ENCODE measurements around the gene CACNA1F.

CACNA1F gene

DNA sequence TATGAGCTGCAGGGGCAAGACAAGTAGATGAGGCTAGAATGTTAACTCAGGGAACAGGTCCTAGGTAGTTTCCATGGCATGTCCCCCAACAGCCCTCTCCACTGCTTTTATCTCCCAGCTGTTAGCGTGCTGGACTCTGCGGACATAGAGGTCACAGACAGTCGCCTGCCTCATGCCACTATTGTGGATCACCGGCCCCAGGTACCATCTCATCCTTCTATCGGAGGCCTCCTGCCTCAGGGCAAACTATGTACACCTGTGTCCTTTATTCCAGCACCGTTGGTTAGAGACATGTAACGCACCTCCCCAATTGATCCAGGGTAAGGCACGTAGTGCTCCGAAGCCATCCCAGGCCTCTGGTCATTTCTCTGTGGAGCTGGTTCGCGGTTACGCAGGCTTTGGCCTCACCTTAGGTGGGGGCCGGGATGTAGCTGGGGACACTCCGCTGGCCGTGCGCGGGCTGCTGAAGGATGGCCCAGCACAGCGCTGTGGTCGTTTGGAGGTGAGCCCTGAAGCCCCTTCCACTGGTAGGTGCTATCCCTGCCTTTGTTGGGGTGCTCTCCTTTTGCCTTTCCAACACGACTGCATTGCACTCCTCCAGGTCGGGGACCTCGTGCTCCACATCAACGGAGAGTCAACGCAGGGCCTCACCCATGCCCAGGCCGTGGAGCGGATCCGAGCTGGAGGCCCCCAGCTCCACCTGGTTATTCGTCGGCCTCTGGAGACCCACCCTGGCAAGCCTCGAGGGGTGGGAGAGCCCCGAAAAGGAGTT, 68.4 kb downstream of the CACNA1F start:
- no peak overlapping the region for H3K9ac ChIP-seq (ENCODE audit: low read depth, low read length, poor library complexity, severe bottlenecking)
- peak overlapping the region; percentile 70 for H3K4me3 ChIP-seq (ENCODE audit: low read length, poor library complexity, severe bottlenecking)
- H3K79me2 ChIP-seq (ENCODE audit: insufficient read depth, low read length) = no peaks in the 10 kb centered on the region
- no peaks in the 10 kb centered on the region for H3K27me3 ChIP-seq (ENCODE audit: insufficient read depth, low read length, poor library complexity, severe bottlenecking)
- no peaks in the 10 kb centered on the region for H4K20me1 ChIP-seq (ENCODE audit: insufficient read depth, low read length, poor library complexity, severe bottlenecking)
- TF ChIP-seq EZH2phosphoT487 (IDR thresholded peaks at IDR 0.05; ENCODE audit: borderline replicate concordance) = no peak
- TF ChIP-seq, protein P1, sequence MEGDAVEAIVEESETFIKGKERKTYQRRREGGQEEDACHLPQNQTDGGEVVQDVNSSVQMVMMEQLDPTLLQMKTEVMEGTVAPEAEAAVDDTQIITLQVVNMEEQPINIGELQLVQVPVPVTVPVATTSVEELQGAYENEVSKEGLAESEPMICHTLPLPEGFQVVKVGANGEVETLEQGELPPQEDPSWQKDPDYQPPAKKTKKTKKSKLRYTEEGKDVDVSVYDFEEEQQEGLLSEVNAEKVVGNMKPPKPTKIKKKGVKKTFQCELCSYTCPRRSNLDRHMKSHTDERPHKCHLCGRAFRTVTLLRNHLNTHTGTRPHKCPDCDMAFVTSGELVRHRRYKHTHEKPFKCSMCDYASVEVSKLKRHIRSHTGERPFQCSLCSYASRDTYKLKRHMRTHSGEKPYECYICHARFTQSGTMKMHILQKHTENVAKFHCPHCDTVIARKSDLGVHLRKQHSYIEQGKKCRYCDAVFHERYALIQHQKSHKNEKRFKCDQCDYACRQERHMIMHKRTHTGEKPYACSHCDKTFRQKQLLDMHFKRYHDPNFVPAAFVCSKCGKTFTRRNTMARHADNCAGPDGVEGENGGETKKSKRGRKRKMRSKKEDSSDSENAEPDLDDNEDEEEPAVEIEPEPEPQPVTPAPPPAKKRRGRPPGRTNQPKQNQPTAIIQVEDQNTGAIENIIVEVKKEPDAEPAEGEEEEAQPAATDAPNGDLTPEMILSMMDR (conservative IDR thresholded peaks at IDR 0.05; ENCODE audit: low read length) = no peak
- H3K4me2 ChIP-seq (ENCODE audit: low read depth, low read length, poor library complexity, severe bottlenecking) = peak overlapping the region; percentile 76
- H3K9me2 ChIP-seq (replicated peaks; ENCODE audit: low read depth, low read length) = no peaks in the 10 kb centered on the region
- peaks cover 8% of the 10 kb centered on the region; the same call in 1 of the 2 replicates for H3F3A ChIP-seq (ENCODE audit: low read depth)
- peaks cover 18% of the 10 kb centered on the region for H3K4me1 ChIP-seq (ENCODE audit: insufficient read depth, low read length, poor library complexity, severe bottlenecking)
- H3K36me3 ChIP-seq (ENCODE audit: insufficient read depth, low read length) = no peaks in the 10 kb centered on the region
- no peaks in the 10 kb centered on the region for H3K9me3 ChIP-seq (ENCODE audit: insufficient read depth, low read depth, low read length)
- no peak overlapping the region for H2AFZ ChIP-seq (ENCODE audit: low read length)

DNA sequence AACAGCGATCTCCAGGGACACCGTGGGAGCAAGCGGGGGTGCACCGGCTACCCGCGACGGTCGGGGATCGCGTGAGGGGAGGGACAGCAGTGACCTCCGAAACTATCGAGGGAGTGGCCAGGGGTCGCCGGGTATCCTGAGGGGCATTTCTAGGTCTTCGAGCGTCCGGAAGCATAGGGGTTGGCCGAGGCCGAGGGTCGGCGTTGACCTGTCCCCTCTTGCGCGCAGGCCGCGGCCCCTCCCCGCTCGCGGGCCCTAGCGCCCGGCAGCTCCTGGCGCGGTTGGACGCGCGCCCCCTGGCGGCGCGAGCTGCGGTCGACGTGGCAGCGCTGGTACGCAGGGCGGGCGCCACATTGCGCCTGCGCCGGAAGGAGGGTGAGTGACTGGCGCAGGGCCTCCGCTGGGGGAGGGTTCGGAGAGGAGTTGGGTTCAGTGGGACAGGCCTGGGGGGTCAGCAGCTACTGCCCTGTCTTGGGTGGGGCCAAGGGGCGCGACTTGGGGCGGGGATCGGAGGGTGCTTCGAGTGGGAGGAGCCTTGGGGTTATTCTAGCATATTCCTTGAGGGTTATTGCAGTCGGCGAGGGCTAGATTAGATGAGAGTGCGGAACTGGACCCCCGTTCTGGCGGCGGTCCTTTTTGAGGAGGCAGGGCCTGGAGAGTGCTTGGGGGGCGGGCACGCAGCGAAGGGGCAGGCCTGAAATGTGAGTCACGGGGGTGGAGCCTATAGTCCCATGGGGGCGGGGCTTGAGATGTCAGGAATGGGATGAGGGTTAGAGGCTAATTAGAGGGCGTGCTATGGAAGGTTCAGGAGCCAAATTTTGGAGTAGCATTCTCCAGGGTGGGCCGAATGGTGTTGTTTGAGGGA, 69.4 kb downstream of the CACNA1F start:
- H3K9ac ChIP-seq (ENCODE audit: low read depth, low read length, poor library complexity, severe bottlenecking) = peak overlapping the region; percentile 79
- H3K4me2 ChIP-seq (ENCODE audit: low read depth, low read length, poor library complexity, severe bottlenecking) = peak overlapping the region; percentile 76
- H3K9me2 ChIP-seq (replicated peaks; ENCODE audit: low read depth, low read length) = no peaks in the 10 kb centered on the region
- no peaks in the 10 kb centered on the region for H3K27me3 ChIP-seq (ENCODE audit: insufficient read depth, low read length, poor library complexity, severe bottlenecking)
- H3K36me3 ChIP-seq (ENCODE audit: insufficient read depth, low read length) = no peaks in the 10 kb centered on the region
- H3K4me1 ChIP-seq (ENCODE audit: insufficient read depth, low read length, poor library complexity, severe bottlenecking) = peaks cover 18% of the 10 kb centered on the region
- no peaks in the 10 kb centered on the region for H3K79me2 ChIP-seq (ENCODE audit: insufficient read depth, low read length)
- TF ChIP-seq, protein P1 (conservative IDR thresholded peaks at IDR 0.05; ENCODE audit: low read length) = peak; percentile 54
- no peak for TF ChIP-seq EZH2phosphoT487 (IDR thresholded peaks at IDR 0.05; ENCODE audit: borderline replicate concordance)
- peaks cover 8% of the 10 kb centered on the region; the same call in 1 of the 2 replicates for H3F3A ChIP-seq (ENCODE audit: low read depth)
- H4K20me1 ChIP-seq (ENCODE audit: insufficient read depth, low read length, poor library complexity, severe bottlenecking) = no peaks in the 10 kb centered on the region
- no peaks in the 10 kb centered on the region for H3K9me3 ChIP-seq (ENCODE audit: insufficient read depth, low read depth, low read length)
- H3K4me3 ChIP-seq (ENCODE audit: low read length, poor library complexity, severe bottlenecking) = peak overlapping the region; percentile 70
- H2AFZ ChIP-seq (ENCODE audit: low read length) = peak overlapping the region; percentile 64; the same call in 1 of the 2 replicates

DNA sequence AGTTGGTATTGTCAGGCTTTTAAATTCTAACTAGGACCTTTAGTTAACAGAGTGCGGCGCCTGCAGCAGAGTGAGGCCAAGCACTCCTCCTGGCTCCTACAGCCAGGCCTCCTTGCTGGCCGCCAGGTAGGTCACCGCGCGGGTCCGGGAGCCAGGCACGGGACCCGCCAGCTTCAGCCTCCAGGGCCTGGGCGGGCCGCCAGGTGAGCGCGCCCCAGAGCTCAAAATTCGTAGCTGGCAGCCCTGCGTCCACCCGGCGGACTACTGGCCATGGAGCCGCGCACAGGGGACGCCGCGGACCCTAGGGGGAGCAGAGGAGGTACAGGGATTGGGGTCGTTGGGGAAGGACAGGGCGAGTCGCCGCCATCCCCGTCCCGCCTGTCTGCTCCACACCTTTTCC, 70.5 kb downstream of the CACNA1F start, which contains the start of gene MAGIX:
Gene MAGIX (plus strand): TSS at position 139 of the 400 bp plus-strand sequence. CDS start 132 bp downstream, at position 271.
- Histone ChIP-seq H3K4me3 (ENCODE audit: low read length, poor library complexity, severe bottlenecking) (peak within 1 kb of the TSS; percentile 70), H2AFZ (ENCODE audit: low read length) (peak within 1 kb of the TSS; percentile 64; the same call in 1 of the 2 replicates), H3K36me3 (ENCODE audit: insufficient read depth, low read length) (no peaks in the 10 kb centered on the region), H3K27me3 (ENCODE audit: insufficient read depth, low read length, poor library complexity, severe bottlenecking) (no peaks in the 10 kb centered on the region), H3K4me1 (ENCODE audit: insufficient read depth, low read length, poor library complexity, severe bottlenecking) (peaks cover 18% of the 10 kb centered on the region), H4K20me1 (ENCODE audit: insufficient read depth, low read length, poor library complexity, severe bottlenecking) (no peaks in the 10 kb centered on the region), H3K9me2 (replicated peaks; ENCODE audit: low read depth, low read length) (no peaks in the 10 kb centered on the region), H3K9ac (ENCODE audit: low read depth, low read length, poor library complexity, severe bottlenecking) (peak within 1 kb of the TSS; percentile 79), H3F3A (ENCODE audit: low read depth) (peaks cover 6% of the 10 kb centered on the region; the same call in 1 of the 2 replicates), H3K79me2 (ENCODE audit: insufficient read depth, low read length) (no peaks in the 10 kb centered on the region), H3K4me2 (ENCODE audit: low read depth, low read length, poor library complexity, severe bottlenecking) (peak within 1 kb of the TSS; percentile 74), H3K9me3 (ENCODE audit: insufficient read depth, low read depth, low read length) (no peaks in the 10 kb centered on the region)
- no peak for TF ChIP-seq EZH2phosphoT487 (IDR thresholded peaks at IDR 0.05; ENCODE audit: borderline replicate concordance)
